ENCODE data around the gene BTBD19. TPM values are rescaled to one million over a fixed set of nuclear protein-coding genes. Genes with fewer than 3 reads are reported as not detected.

BTBD19 gene
- total RNA-seq, 1 donor from 2014 or later = 51.2 TPM

DNA sequence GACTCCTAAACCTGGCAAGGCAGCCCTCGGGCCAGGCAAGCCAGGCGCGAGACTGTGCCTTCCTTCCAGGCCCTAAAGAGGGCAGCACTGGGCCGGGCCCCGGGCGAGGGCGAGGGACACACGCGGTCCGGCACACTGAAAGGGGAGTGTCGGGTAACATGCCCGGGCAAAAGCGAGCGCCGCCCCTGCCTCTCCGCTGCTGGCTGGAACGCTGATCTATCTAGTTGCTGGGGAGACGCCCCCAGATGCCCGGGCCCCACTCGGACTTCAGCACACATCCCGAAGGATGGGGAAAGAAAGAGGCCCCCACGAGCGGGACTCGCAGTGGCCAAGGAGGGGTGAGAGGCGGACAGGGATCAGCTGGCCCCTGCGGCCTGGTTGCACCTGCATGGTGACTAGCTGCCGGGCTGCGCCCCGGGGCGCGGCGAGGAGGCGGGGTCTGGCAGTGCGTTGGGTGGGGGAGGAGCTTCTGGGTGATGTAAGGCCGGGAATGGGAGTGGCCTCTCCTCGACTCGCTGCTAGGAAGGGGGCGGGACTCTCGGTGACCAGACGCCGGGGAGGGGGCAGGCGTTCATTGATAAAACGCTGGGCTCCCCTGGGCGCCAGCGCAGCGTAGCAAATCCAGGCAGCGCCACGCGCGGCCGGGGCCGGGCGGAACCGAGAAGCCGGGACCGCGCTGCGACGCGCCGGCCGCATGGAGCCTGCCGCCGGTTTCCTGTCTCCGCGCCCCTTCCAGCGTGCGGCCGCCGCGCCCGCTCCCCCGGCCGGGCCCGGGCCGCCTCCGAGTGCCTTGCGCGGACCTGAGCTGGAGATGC lies 8.3 kb upstream of the BTBD19 start, which contains the start of gene PLK3:
Gene PLK3, plus strand, starts transcription at position 608 of the 815 bp plus-strand sequence. Its CDS starts 87 bp downstream, at position 695.
- H3K27ac Mint-ChIP-seq (ENCODE audit: unreplicated experiment) = peak within 1 kb of the TSS; percentile 98
- H3K9me3 Mint-ChIP-seq (ENCODE audit: unreplicated experiment) = no peaks in the 10 kb centered on the region
- peak within 1 kb of the TSS; percentile 96 for H3K4me3 Mint-ChIP-seq (ENCODE audit: unreplicated experiment)
- TF ChIP-seq, protein P1, sequence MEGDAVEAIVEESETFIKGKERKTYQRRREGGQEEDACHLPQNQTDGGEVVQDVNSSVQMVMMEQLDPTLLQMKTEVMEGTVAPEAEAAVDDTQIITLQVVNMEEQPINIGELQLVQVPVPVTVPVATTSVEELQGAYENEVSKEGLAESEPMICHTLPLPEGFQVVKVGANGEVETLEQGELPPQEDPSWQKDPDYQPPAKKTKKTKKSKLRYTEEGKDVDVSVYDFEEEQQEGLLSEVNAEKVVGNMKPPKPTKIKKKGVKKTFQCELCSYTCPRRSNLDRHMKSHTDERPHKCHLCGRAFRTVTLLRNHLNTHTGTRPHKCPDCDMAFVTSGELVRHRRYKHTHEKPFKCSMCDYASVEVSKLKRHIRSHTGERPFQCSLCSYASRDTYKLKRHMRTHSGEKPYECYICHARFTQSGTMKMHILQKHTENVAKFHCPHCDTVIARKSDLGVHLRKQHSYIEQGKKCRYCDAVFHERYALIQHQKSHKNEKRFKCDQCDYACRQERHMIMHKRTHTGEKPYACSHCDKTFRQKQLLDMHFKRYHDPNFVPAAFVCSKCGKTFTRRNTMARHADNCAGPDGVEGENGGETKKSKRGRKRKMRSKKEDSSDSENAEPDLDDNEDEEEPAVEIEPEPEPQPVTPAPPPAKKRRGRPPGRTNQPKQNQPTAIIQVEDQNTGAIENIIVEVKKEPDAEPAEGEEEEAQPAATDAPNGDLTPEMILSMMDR (IDR thresholded peaks at IDR 0.05) = peak; percentile 94
- H3K27me3 Mint-ChIP-seq (ENCODE audit: unreplicated experiment) = no peaks in the 10 kb centered on the region
- H3K4me1 Mint-ChIP-seq (ENCODE audit: unreplicated experiment) = peaks cover 26% of the 10 kb centered on the region
- DNase-seq (ENCODE audit: extremely low spot score, unreplicated experiment) = peak; percentile 99
- H3K36me3 Mint-ChIP-seq (ENCODE audit: unreplicated experiment) = peaks cover 19% of the 10 kb centered on the region

GRCh38 chr1:44801491-44802305 lies 6.6 kb upstream of the BTBD19 start:
- DNase-seq (ENCODE audit: extremely low spot score, unreplicated experiment) = no peak
- TF ChIP-seq, protein P1 (IDR thresholded peaks at IDR 0.05) = no peak
- H3K4me3 Mint-ChIP-seq (ENCODE audit: unreplicated experiment) = peak overlapping the region; percentile 96
- H3K4me1 Mint-ChIP-seq (ENCODE audit: unreplicated experiment) = peaks cover 33% of the 10 kb centered on the region
- no peaks in the 10 kb centered on the region for H3K9me3 Mint-ChIP-seq (ENCODE audit: unreplicated experiment)
- H3K27me3 Mint-ChIP-seq (ENCODE audit: unreplicated experiment) = no peaks in the 10 kb centered on the region
- peaks cover 22% of the 10 kb centered on the region for H3K36me3 Mint-ChIP-seq (ENCODE audit: unreplicated experiment)
- H3K27ac Mint-ChIP-seq (ENCODE audit: unreplicated experiment) = peak overlapping the region; percentile 87

DNA sequence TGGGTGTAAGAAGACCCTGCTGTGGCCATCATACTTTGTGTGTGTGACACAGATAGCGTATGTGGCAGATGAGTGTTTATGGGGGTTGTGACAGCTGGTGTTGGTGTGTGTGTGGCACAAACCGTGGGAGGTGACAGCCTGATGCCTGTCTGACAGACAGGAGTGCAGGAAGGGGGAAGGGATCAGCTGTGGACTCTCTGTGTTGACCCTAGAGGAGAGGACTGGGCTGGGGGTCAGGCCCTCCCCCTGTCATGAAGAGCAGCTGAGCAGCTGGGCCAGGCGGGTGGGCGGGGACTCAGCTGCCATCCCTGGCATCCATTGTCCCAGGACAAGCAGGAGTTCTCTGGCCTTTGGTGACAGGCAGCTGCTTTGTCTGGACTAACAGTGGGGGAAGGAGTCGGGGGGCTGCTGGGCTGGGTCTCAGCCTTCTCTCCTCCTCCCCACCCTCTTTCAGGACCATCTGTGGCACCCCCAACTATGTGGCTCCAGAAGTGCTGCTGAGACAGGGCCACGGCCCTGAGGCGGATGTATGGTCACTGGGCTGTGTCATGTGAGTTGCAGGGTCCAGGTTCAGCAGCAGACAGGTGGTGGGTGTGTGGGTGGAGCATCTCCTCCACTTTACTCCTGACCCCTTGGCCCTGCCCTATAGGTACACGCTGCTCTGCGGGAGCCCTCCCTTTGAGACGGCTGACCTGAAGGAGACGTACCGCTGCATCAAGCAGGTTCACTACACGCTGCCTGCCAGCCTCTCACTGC lies 5.8 kb upstream of the BTBD19 start:
- Mint-ChIP-seq H3K27me3 (ENCODE audit: unreplicated experiment) (no peaks in the 10 kb centered on the region), H3K36me3 (ENCODE audit: unreplicated experiment) (peaks cover 24% of the 10 kb centered on the region), H3K4me1 (ENCODE audit: unreplicated experiment) (peaks cover 41% of the 10 kb centered on the region), H3K4me3 (ENCODE audit: unreplicated experiment) (peak overlapping the region; percentile 96), H3K9me3 (ENCODE audit: unreplicated experiment) (no peaks in the 10 kb centered on the region), H3K27ac (ENCODE audit: unreplicated experiment) (peak overlapping the region; percentile 76)
- no peak for DNase-seq (ENCODE audit: extremely low spot score, unreplicated experiment)
- TF ChIP-seq, protein P1 (IDR thresholded peaks at IDR 0.05) = no peak

GRCh38 chr1:44803062-44803311 lies 5.3 kb upstream of the BTBD19 start:
- Mint-ChIP-seq H3K27ac (ENCODE audit: unreplicated experiment) (peak overlapping the region; percentile 76), H3K4me1 (ENCODE audit: unreplicated experiment) (peaks cover 46% of the 10 kb centered on the region), H3K9me3 (ENCODE audit: unreplicated experiment) (no peaks in the 10 kb centered on the region), H3K27me3 (ENCODE audit: unreplicated experiment) (no peaks in the 10 kb centered on the region), H3K36me3 (ENCODE audit: unreplicated experiment) (peaks cover 24% of the 10 kb centered on the region), H3K4me3 (ENCODE audit: unreplicated experiment) (peak overlapping the region; percentile 96)
- TF ChIP-seq, protein P1 (IDR thresholded peaks at IDR 0.05) = no peak
- no peak for DNase-seq (ENCODE audit: extremely low spot score, unreplicated experiment)
